Measurements from ENCODE around the gene RNF224. TPM values are rescaled to one million over a fixed set of nuclear protein-coding genes. Genes with fewer than 3 reads are reported as not detected.

Gene RNF224
- total RNA-seq, 1 donor from 2014 or later: 0.39 TPM

DNA sequence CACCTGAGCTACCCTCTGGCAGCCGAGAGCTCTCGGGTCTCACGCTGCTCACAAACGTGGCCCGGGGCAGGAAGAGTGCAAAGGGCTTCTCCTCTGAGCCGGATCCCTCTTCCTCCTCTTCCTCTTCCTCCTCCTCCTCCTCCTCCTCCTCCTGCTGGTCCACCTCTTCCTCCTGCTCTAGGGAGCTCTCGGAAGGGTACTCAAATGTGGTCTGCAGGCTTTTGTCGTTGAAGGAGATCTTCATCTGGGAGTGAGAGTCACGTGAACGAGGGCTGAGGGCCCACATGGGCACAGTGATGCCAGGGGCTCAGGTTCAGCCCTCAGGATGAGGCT is 34.9 kb upstream of the RNF224 start:
- Mint-ChIP-seq H3K36me3 (ENCODE audit: unreplicated experiment) (no peaks in the 10 kb centered on the region), H3K4me1 (ENCODE audit: low read depth, unreplicated experiment) (peaks cover 4% of the 10 kb centered on the region), H3K4me3 (ENCODE audit: unreplicated experiment) (no peak overlapping the region), H3K27ac (ENCODE audit: unreplicated experiment) (no peak overlapping the region), H3K27me3 (ENCODE audit: unreplicated experiment) (peaks cover 2% of the 10 kb centered on the region), H3K9me3 (ENCODE audit: unreplicated experiment) (peaks cover 8% of the 10 kb centered on the region)
- TF ChIP-seq, protein P1, sequence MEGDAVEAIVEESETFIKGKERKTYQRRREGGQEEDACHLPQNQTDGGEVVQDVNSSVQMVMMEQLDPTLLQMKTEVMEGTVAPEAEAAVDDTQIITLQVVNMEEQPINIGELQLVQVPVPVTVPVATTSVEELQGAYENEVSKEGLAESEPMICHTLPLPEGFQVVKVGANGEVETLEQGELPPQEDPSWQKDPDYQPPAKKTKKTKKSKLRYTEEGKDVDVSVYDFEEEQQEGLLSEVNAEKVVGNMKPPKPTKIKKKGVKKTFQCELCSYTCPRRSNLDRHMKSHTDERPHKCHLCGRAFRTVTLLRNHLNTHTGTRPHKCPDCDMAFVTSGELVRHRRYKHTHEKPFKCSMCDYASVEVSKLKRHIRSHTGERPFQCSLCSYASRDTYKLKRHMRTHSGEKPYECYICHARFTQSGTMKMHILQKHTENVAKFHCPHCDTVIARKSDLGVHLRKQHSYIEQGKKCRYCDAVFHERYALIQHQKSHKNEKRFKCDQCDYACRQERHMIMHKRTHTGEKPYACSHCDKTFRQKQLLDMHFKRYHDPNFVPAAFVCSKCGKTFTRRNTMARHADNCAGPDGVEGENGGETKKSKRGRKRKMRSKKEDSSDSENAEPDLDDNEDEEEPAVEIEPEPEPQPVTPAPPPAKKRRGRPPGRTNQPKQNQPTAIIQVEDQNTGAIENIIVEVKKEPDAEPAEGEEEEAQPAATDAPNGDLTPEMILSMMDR (IDR thresholded peaks at IDR 0.05; ENCODE audit: partially characterized antibody, unreplicated experiment): no peak
- DNase-seq: no peak

DNA sequence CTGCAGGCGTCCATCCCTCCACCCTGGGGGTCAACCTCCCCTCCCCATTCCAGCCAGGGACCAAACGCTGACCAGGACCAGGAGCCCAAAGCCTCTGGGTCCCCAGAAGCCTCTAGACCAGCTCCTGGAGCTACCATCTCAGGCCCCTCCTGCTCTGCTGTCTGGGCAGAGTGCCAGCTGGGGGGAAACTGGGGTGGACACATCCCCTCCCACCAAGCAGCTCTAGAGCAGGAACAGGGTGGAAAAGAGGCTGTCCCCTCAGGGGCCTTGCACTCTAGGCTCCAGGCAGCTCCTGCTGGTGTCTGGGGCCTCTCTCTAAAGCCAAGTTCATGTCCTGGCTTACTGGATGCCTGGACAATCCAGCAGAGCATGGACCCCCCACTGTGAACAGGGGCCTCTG is 34.4 kb upstream of the RNF224 start:
- Mint-ChIP-seq H3K36me3 (ENCODE audit: unreplicated experiment) (no peaks in the 10 kb centered on the region), H3K27me3 (ENCODE audit: unreplicated experiment) (peaks cover 2% of the 10 kb centered on the region), H3K27ac (ENCODE audit: unreplicated experiment) (no peak overlapping the region), H3K4me3 (ENCODE audit: unreplicated experiment) (no peak overlapping the region), H3K9me3 (ENCODE audit: unreplicated experiment) (peaks cover 3% of the 10 kb centered on the region), H3K4me1 (ENCODE audit: low read depth, unreplicated experiment) (peaks cover 2% of the 10 kb centered on the region)
- TF ChIP-seq, protein P1 (IDR thresholded peaks at IDR 0.05; ENCODE audit: partially characterized antibody, unreplicated experiment): no peak
- no peak for DNase-seq

DNA sequence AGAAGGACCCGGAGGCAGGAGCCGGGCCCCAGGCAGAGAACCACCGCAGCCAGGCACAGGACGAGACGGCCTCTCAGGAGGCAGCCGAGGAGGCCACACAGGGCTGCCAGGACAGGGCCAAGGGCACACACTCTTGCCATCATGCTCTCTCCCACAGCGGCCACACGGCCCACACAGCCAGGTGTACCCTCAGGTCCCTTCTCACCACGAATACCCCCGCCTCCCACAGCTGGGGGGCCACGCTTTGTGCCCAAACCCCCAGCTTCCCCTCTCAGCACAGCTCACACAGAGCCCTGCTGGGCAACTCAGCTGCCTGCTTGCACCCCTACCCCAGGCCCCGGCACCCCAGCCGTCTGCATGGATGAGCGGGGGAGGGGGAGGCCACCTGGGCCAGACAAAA is 33.5 kb upstream of the RNF224 start:
- no peaks in the 10 kb centered on the region for H3K36me3 Mint-ChIP-seq (ENCODE audit: unreplicated experiment)
- H3K4me1 Mint-ChIP-seq (ENCODE audit: low read depth, unreplicated experiment): peaks cover 2% of the 10 kb centered on the region
- TF ChIP-seq, protein P1 (IDR thresholded peaks at IDR 0.05; ENCODE audit: partially characterized antibody, unreplicated experiment): no peak
- peaks cover 2% of the 10 kb centered on the region for H3K27me3 Mint-ChIP-seq (ENCODE audit: unreplicated experiment)
- H3K27ac Mint-ChIP-seq (ENCODE audit: unreplicated experiment): no peak overlapping the region
- no peak overlapping the region for H3K4me3 Mint-ChIP-seq (ENCODE audit: unreplicated experiment)
- peaks cover 2% of the 10 kb centered on the region for H3K9me3 Mint-ChIP-seq (ENCODE audit: unreplicated experiment)
- DNase-seq: no peak

DNA sequence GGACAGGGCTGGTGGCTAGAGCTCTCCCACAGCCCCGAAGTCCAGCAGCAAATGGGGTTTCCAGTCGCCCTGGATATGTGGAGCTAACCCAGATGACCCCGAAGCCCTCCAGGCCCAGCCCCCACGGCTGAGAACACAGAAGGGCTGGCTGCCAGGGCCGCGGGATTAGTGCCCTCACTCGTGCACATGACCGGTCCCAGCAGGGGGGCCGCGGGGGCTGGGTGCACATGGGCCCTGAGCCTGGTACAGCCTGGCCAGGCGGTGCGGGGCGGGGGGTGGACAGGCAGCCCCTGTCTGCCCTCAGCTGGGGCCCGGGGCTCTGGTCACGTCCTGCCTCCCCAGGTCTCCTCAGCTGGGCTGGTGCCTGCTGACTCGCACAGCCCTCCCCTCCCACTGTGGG is 32.9 kb upstream of the RNF224 start:
- TF ChIP-seq, protein P1 (IDR thresholded peaks at IDR 0.05; ENCODE audit: partially characterized antibody, unreplicated experiment): no peak
- no peak for DNase-seq
- Mint-ChIP-seq H3K27ac (ENCODE audit: unreplicated experiment) (no peak overlapping the region), H3K36me3 (ENCODE audit: unreplicated experiment) (no peaks in the 10 kb centered on the region), H3K4me3 (ENCODE audit: unreplicated experiment) (no peak overlapping the region), H3K4me1 (ENCODE audit: low read depth, unreplicated experiment) (peaks cover 2% of the 10 kb centered on the region), H3K27me3 (ENCODE audit: unreplicated experiment) (peaks cover 2% of the 10 kb centered on the region), H3K9me3 (ENCODE audit: unreplicated experiment) (peaks cover under 1% of the 10 kb centered on the region)

DNA sequence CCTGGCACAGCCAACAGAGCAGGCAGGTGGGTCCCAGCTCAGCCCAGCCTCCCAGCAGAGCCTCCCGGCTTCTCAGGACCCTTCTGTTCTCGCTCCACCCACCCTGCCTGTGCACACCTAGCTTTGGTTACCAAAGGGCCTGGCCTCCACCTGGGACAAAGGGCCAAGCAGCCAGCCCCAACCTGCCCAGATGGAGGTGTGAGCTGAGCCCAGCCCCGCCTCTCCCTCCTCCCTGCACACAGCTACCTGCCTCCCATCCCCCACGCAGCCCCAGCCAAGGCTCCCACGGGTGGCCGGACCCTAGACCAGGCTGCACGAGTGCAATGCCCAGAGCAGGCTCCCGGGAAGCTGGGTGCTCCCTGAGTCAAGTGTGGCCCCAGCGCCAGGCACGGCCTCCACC is 32.4 kb upstream of the RNF224 start:
- TF ChIP-seq, protein P1 (IDR thresholded peaks at IDR 0.05; ENCODE audit: partially characterized antibody, unreplicated experiment): no peak
- Mint-ChIP-seq H3K27ac (ENCODE audit: unreplicated experiment) (no peak overlapping the region), H3K36me3 (ENCODE audit: unreplicated experiment) (no peaks in the 10 kb centered on the region), H3K27me3 (ENCODE audit: unreplicated experiment) (peaks cover 2% of the 10 kb centered on the region), H3K9me3 (ENCODE audit: unreplicated experiment) (no peaks in the 10 kb centered on the region), H3K4me3 (ENCODE audit: unreplicated experiment) (no peak overlapping the region), H3K4me1 (ENCODE audit: low read depth, unreplicated experiment) (no peaks in the 10 kb centered on the region)
- no peak for DNase-seq
